Measurements from ENCODE around the gene NRSN2. TPM values are rescaled to one million over a fixed set of nuclear protein-coding genes. Genes with fewer than 3 reads are reported as not detected.

NRSN2 gene
- total RNA-seq, 1 experiment from 2014 or later, result 22.7 TPM

DNA sequence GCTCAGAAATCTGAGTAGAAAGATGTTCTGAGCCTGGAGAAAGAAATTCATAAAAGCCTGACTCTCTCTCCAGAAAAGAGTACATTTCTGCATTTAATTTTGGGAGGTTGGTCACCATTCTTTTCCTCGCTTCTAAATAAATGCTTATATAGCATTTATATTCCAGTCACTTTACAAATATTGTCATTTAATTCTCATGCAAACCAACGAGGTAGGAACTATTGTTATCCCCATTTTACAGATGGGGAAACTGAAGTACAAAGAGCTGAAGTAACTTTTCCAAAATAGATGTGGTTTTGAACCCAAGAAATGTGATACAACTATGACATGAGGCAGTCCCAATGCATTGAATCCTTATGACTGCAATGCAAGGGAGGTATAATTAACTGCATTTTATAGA lies 29.2 kb downstream of the NRSN2 start:
- Histone ChIP-seq H3K56ac (ENCODE audit: insufficient read length, low read depth, low read length) (no peak overlapping the region), H3K23me2 (ENCODE audit: insufficient read length, low read depth, low read length, poor library complexity, severe bottlenecking) (peaks cover under 1% of the 10 kb centered on the region), H2BK20ac (ENCODE audit: low read depth, low read length, poor library complexity, severe bottlenecking) (no peak overlapping the region), H2BK15ac (ENCODE audit: low read depth, low read length) (no peak overlapping the region), H3K4ac (ENCODE audit: low read depth, low read length) (no peak overlapping the region), H3K79me2 (ENCODE audit: insufficient read depth, low read length) (no peaks in the 10 kb centered on the region), H3K14ac (ENCODE audit: insufficient read depth, low read length) (no peak overlapping the region), H3K23ac (ENCODE audit: insufficient read length, low read depth, low read length) (no peak overlapping the region), H2BK12ac (ENCODE audit: insufficient read length, low read depth, low read length) (no peak overlapping the region), H4K91ac (ENCODE audit: insufficient read length, low read depth, low read length) (no peak overlapping the region), H2BK5ac (ENCODE audit: insufficient read length, low read length) (no peak overlapping the region), H4K20me1 (ENCODE audit: control insufficient read depth, insufficient read depth, insufficient read length) (no peaks in the 10 kb centered on the region), H3K9me3 (ENCODE audit: control insufficient read depth, low read depth, low read length) (no peaks in the 10 kb centered on the region), H2AK5ac (ENCODE audit: insufficient read length, low read length) (no peak overlapping the region), H3K4me2 (ENCODE audit: insufficient read depth, insufficient read length, low read length) (no peak overlapping the region), H3K27me3 (ENCODE audit: insufficient read depth, low read length) (no peaks in the 10 kb centered on the region), H3K4me1 (ENCODE audit: insufficient read depth, low read length) (no peaks in the 10 kb centered on the region), H3K27ac (ENCODE audit: insufficient read length, low read depth, low read length) (no peak overlapping the region), H2BK120ac (ENCODE audit: low read depth, low read length, poor library complexity, severe bottlenecking) (no peak overlapping the region), H3K18ac (ENCODE audit: insufficient read length, low read depth, low read length) (no peak overlapping the region), H4K8ac (replicated peaks; ENCODE audit: insufficient read length, low read depth, low read length) (no peak overlapping the region), H2AFZ (ENCODE audit: low read length) (no peak overlapping the region), H4K5ac (ENCODE audit: insufficient read length, low read depth, low read length) (no peak overlapping the region), H3T11ph (ENCODE audit: low read length) (no peak overlapping the region), H3K9ac (ENCODE audit: extremely low read depth, insufficient read length, low read length) (no peak overlapping the region), H3K79me1 (ENCODE audit: insufficient read depth, low read depth, low read length, poor library complexity, severe bottlenecking) (no peaks in the 10 kb centered on the region)
- no peak for DNase-seq
- Mint-ChIP-seq H3K4me1 (peaks cover 12 to 18% of the 10 kb centered on the region in 2 experiments), H3K27me3 (ENCODE audit: low read depth) (peaks cover 4% of the 10 kb centered on the region), H3K27ac (no peak overlapping the region), H3K4me3 (no peak overlapping the region), H3K9me3 (no peaks in the 10 kb centered on the region), H3K36me3 (ENCODE audit: insufficient read depth in 1 of 3, low read depth in 3 of 3) (no peaks in the 10 kb centered on the region)
- WGBS (ENCODE audit: extremely low coverage, insufficient read length, low lambda C conversion rate), result no CpG with 5 or more reads among the region's 2 CpGs
- TF ChIP-seq, protein P1, sequence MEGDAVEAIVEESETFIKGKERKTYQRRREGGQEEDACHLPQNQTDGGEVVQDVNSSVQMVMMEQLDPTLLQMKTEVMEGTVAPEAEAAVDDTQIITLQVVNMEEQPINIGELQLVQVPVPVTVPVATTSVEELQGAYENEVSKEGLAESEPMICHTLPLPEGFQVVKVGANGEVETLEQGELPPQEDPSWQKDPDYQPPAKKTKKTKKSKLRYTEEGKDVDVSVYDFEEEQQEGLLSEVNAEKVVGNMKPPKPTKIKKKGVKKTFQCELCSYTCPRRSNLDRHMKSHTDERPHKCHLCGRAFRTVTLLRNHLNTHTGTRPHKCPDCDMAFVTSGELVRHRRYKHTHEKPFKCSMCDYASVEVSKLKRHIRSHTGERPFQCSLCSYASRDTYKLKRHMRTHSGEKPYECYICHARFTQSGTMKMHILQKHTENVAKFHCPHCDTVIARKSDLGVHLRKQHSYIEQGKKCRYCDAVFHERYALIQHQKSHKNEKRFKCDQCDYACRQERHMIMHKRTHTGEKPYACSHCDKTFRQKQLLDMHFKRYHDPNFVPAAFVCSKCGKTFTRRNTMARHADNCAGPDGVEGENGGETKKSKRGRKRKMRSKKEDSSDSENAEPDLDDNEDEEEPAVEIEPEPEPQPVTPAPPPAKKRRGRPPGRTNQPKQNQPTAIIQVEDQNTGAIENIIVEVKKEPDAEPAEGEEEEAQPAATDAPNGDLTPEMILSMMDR (conservative IDR thresholded peaks at IDR 0.05), result no peak
